Stimulated activated CD8-positive, alpha-beta memory T cell treated with anti-CD3 and anti-CD28 coated beads, Interleukin-4, amount 100 ng/mL, for 4 hours (primary cell): ENCODE results near the gene AKAP10.
"Not testable (repeated sequence)": the region's sequence is repeated elsewhere in the genome, so short reads cannot be mapped to it uniquely, and the experiment has no call there.

Experiments used
- DNase-seq, 2 donors: peaks; one replicate each; pipeline ENCODE4 v3.0.0-alpha.2; 2020; ENCODE audit warnings: low read depth in 2 of 2, low spot score in 1 of 2

Gene AKAP10

GRCh38 chr17:19928299-19928698 is 49.3 kb downstream of the AKAP10 start:
- no peak for DNase-seq

GRCh38 chr17:19915245-19915978 is 62.2 kb downstream of the AKAP10 start:
- no peak for DNase-seq

- no peak for DNase-seq
Observed at GRCh38 chr17:19911033-19911432, 66.6 kb downstream of the AKAP10 start.

GRCh38 chr17:19909139-19909538 is 68.5 kb downstream of the AKAP10 start:
- no peak for DNase-seq

GRCh38 chr17:19905502-19905901 is 72.1 kb downstream of the AKAP10 start:
- DNase-seq: no peak

- DNase-seq: no peak
Observed at GRCh38 chr17:19904924-19905323, 72.7 kb downstream of the AKAP10 start.

- DNase-seq: no peak
Observed at GRCh38 chr17:19904412-19904811, 73.2 kb downstream of the AKAP10 start.

GRCh38 chr17:19900809-19901208 is 76.8 kb downstream of the AKAP10 start:
- DNase-seq: no peak

GRCh38 chr17:19897903-19898302 is 79.7 kb downstream of the AKAP10 start:
- DNase-seq: no peak

GRCh38 chr17:19897090-19897837 is 80.4 kb downstream of the AKAP10 start:
- DNase-seq: no peak

GRCh38 chr17:19896679-19897078 is 80.9 kb downstream of the AKAP10 start:
- DNase-seq: no peak

- DNase-seq: not testable (repeated sequence)
Observed at GRCh38 chr17:19890554-19890953, 87.1 kb downstream of the AKAP10 start.

GRCh38 chr17:19890001-19890400 is 87.6 kb downstream of the AKAP10 start:
- not testable (repeated sequence) for DNase-seq

- DNase-seq: no peak
Observed at GRCh38 chr17:19886116-19886515, 91.5 kb downstream of the AKAP10 start.

- DNase-seq: no peak
Observed at GRCh38 chr17:19883537-19884215, 94.0 kb downstream of the AKAP10 start.

- no peak for DNase-seq
Observed at GRCh38 chr17:19880393-19880792, 97.2 kb downstream of the AKAP10 start.

- DNase-seq: no peak
Observed at GRCh38 chr17:19877364-19877945, 100.2 kb downstream of the AKAP10 start.

- no peak for DNase-seq
Observed at GRCh38 chr17:19876529-19877161, 101.0 kb downstream of the AKAP10 start.

- no peak for DNase-seq
Observed at GRCh38 chr17:19874256-19874655, 103.4 kb downstream of the AKAP10 start.

GRCh38 chr17:19873346-19873745 is 104.3 kb downstream of the AKAP10 start:
- DNase-seq: no peak

- no peak for DNase-seq
Observed at GRCh38 chr17:19868079-19868395, 109.6 kb downstream of the AKAP10 start.
